NCI-H128 (cell line): ENCODE results near the gene CFHR5.
"Not testable (repeated sequence)": the region's sequence is repeated elsewhere in the genome, so short reads cannot be mapped to it uniquely, and the experiment has no call there.

Source experiments
- DNase-seq: peaks from one replicate; lab custom pipeline; 2025; ENCODE audit not compliant: unreplicated experiment; lab: John Stamatoyannopoulos, UW

CFHR5 gene

GRCh38 chr1:196977278-196977677 lies at the start of gene CFHR5:
Gene CFHR5 (plus strand): TSS chr1:196977556. CDS start chr1:196977665, 109 bp downstream.
- DNase-seq: no peak

- DNase-seq: not testable (repeated sequence)
Measured at GRCh38 chr1:196932853-196933252, 44.5 kb upstream of the CFHR5 start.

DNA sequence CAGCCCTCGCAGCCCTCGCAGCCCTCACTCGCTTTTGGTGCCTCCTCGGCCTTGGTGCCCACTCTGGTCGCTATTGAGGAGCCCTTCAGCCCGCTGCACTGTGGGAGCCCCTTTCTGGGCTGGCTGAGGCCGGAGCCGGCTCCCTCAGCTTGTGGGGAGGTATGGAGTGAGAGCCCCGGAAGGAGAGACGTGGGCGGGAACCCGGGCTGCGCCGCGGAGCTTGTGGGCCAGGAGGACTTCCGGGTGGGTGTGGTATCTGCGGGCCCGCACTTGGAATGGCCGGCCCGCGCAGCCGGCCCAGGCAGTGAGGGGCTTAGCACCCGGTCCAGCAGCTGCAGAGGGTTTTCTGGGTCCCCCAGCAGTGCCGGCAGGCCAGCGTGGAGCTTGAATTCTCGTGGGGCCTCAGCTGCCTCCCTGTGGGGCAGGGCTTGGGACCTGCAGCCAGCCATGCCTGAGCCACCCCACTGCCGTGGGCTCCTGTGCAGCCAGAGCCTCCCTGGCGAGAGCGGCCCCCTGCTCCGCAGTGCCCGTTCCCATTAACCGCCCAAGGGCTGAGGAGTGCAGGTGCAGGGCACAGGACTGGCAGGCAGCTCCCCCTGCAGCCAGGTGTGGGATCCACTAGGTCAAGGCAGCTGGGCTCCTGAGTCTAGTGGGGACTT lies 43.7 kb upstream of the CFHR5 start:
- DNase-seq: no peak

DNA sequence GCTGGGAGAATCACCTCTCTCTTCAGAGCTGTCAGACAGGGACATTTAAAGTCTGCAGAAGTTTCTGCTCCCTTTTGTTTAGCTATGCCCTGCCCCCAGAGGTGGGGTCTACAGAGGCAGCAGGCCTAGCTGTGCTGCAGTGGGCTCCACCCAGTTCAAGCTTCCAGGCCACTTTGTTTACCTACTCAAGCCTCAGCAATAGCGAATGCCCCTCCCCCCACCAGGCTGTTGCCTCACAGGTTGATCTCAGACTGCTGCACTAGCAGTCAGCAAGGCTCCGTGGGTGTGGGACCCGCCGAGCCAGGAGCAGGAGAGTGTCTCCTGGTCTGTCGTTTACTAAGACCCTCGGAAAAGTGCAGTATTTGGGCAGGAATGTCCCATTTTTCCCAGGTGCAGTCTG lies 35.9 kb upstream of the CFHR5 start:
- DNase-seq: not testable (repeated sequence)

DNA sequence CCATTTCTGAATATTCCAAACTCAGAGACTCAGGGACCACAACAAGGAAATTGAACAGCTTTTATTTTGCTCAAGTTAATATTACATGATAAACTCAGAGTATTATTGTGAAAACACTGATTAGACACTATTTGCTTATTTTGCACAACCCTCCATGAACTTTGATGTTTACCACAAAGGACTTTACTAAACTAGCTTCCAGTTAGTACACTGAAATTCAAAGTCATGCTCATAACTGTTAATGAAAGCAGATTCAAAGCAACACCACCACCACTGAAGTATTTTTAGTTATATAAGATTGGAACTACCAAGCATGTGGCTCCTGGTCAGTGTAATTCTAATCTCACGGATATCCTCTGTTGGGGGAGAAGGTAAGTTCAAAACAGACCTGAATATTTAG lies 33.8 kb upstream of the CFHR5 start, which contains the start of gene CFHR2:
TSS of gene CFHR2 (plus strand) at position 171 of the 400 bp plus-strand sequence. CDS start at position 314, 143 bp downstream.
- not testable (repeated sequence) for DNase-seq

DNA sequence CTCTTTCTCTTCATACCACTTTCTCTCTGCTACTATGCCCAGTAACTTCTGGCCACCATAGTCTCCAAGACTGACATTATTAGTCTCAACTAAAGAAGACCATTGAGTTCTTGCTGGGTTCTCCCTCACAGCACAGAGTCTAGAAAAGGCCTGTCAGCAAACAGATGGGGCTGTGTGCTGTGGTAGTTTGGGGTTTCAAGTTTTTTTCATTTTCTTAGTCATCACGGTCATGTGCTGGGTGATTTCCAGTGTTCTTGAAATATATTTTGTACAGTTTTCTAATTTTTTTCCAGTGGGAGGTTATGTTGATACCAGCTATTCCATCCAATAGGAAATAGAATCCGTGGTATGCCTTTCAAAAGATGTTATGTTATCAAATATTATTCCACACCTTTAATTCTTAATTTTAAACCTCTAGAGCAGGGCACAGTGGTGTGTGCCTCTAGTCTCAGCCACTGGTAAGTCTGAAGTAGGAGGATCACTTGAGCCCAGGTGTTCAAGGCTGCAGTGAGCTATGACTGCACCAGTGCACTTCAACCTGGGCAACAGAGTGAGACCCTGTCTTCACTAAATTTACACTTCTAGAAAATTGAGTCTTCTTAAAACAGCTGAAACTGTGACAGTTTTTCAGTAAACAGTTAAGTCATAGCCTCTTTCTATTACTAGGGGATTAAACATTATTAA lies 25.5 kb upstream of the CFHR5 start:
- no peak for DNase-seq

DNA sequence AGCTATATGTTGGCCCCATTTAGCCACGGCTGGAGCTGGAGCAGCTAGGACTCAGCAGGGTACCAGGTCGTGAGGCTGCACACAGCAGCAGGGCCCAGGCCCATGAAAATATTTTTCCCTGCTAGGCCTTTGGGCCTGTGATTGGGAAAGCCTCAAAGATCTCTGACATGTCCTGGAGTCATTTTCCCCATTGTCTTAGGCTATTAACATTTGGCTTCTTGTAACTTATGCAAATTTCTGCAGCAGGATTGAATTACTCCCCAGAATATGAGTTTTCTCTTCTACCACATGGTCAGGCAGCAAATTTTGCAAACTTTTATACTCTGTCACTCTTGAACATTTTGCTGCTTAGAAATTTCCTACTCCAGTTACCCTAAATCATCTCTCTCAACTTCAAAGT lies 22.6 kb upstream of the CFHR5 start:
- no peak for DNase-seq

DNA sequence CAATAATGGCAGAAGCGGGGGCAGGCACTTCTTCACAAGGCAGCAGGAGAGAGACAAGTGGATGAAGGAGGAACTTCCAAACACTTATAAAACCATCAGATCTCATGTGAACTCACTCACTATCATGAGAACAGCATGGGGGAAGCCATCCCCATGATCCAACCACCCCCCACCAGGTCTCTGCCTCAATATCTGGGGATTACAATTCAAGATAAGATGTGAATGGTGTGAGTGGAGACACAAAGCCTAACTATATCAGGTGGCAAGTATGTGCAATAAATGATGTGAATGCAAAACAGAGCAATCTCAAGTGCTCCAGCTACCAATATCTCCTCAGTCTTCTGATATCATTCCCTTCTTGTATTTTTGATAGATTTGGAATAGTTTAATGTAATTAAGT lies 21.4 kb upstream of the CFHR5 start:
- DNase-seq: no peak

DNA sequence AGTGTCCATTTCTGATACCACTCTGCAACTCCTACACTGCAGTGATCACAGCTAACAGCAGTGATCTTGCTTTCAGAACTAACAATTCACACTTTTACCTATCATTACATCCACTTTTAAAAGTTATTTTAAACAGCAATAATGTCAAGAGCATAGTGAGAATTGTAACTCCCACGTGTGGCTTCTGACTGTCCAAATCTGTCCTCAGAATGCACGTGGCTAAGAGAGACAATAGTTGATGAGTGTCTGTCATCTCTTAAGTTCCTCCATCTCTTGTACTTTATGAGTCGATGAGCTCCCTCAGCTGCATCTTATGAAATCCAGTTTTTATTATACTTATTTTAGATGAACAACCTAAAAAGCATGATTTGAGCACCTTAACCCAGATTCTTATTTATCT lies 16.5 kb upstream of the CFHR5 start:
- no peak for DNase-seq

DNA sequence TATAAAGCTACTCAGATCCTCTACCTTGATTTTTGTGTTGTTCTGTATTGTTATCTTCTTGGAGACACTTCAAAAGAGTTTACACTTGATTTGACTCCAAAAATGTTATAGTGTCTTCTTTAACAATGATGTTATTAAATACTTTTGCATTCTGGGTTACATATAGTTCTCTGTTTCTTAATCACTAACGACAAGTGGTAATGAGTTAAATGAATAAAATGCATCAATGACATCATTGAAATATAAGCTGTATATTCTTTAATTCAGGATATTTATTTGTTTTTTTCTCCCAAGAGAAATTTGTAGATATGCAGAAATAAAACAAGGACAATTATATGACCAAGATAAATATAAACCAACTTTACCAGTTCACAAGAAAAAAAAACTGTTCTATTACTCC lies 7.2 kb upstream of the CFHR5 start:
- no peak for DNase-seq

DNA sequence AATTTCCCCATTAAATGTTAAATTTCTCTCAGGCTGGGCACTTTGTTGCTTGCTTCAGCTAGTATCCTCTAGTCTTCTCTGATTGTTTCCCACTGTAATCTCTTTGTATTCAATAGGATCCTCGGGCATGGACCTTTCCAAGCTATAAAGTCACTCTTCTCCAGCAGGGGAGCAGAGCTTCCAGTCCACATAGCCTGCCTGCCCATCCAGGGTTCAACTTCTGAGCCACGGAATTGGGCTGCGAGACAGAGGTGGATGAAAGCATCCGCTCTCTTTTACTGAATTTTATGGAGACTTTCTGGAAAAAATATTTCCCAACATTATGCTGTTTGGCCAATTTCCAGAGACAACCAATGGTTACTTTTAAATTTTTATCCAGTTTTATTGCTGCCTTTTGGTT lies 1.1 kb upstream of the CFHR5 start:
- no peak for DNase-seq

DNA sequence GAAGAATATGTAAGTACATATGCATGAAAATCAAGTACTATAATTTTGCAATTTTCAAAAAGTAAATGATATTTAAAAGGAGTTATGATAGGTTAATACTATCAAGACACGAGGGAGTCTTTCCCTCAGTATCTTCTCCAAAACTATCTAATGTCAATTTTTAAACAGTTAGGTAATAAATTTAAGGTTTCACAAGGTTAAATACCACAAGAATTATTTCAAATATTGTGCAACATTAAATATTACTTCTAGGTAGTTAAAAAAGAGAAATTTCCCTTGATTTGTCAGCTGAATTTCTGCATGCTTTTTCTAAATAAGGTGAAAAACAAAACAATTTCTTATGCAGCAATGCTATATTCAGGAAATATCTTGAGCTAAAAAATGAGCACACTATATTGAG lies 3.5 kb downstream of the CFHR5 start:
- no peak for DNase-seq

GRCh38 chr1:196982247-196982646 lies 4.9 kb downstream of the CFHR5 start:
- DNase-seq: not testable (repeated sequence)

- DNase-seq: peak; percentile 72
Measured at GRCh38 chr1:196991919-196992651, 14.7 kb downstream of the CFHR5 start.

- no peak for DNase-seq
Measured at GRCh38 chr1:196993916-196994315, 16.6 kb downstream of the CFHR5 start.

DNA sequence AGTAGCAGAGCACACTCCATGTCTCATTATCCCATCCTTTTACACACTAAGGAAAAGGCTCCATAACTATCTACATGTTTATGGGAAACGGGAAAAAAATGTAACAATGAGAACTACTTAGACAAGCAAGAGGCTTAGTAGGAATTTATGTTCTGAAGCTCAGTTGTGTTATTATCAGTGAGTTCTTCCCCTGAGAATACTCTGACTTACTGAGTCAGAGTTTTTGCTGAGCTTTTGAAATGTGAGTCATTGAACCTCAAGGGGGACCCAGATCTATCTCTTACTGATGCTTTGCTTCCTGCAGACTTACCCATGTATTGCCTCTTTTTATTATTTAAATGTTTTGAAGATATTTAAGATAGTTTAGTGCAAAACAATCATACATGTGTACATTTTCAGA lies 20.1 kb downstream of the CFHR5 start:
- no peak for DNase-seq

DNA sequence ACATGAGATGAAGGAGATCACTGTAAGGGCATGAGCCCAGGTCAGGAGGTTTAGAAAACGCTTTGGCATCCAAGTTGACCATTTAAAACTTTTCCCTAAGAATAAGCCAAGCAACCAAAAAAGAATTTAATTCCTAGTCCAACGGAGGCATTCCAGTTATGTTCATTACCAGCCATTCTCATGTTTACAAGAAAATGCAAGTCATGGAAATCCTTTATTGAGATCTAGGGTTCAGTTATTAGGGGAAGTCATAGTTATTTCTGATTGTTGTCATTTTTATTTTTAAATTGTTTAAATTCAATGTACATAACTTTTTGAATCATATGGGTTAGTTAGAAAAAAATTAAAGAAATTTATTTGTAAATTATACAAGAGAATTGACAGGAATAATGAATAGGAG lies 24.5 kb downstream of the CFHR5 start:
- DNase-seq: no peak

DNA sequence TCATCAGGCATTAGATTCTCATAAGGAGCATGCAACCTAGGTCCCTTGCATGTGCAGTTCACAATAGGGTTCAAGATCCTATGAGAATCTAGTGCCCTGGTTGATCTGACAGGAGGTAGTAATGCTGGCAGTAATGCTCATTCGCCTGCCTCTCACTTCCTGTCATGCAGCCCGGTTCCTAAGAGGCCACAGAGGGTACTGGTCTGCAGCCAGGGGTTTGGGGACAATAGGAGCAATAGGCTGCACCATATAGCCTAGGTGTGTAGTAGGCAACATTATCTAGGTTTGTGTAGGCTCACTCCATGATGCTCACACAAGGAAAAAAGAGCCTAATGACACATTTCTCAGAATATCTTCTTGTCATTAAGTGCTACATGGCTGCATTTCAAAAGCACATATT lies 25.8 kb downstream of the CFHR5 start:
- DNase-seq: no peak

- DNase-seq: no peak
Measured at GRCh38 chr1:197008861-197009260, 31.5 kb downstream of the CFHR5 start.

GRCh38 chr1:197011614-197012013 lies 34.3 kb downstream of the CFHR5 start:
- no peak for DNase-seq

DNA sequence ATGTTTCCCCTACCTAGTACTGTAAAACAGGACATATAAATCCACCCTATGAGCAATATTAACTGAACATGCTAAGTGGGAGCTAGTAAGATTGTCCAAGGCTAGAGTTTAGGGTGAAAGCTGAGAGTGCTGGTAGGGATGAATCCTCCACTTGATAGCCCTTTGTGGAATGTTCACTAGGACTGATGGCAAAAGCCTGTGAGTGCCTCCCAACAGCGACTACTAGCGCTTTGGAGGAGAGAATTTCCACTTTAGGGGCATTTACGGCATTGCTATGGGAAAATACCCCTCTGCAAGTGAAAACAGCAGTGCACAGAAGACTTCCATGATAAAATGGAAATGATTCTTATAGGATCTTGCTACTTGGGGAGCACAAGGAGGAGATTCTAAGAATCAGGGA lies 35.9 kb downstream of the CFHR5 start:
- no peak for DNase-seq

- DNase-seq: no peak
Measured at GRCh38 chr1:197016751-197017150, 39.4 kb downstream of the CFHR5 start.
